ENCODE measurements around the gene LHPP.
A peak's percentile ranks its signal among the peaks of the same experiment; 100 is the strongest.

Gene LHPP

GRCh38 chr10:124521429-124521871, 59.8 kb downstream of the LHPP start:
- DNase-seq (ENCODE audit: low read depth), result no peak

DNA sequence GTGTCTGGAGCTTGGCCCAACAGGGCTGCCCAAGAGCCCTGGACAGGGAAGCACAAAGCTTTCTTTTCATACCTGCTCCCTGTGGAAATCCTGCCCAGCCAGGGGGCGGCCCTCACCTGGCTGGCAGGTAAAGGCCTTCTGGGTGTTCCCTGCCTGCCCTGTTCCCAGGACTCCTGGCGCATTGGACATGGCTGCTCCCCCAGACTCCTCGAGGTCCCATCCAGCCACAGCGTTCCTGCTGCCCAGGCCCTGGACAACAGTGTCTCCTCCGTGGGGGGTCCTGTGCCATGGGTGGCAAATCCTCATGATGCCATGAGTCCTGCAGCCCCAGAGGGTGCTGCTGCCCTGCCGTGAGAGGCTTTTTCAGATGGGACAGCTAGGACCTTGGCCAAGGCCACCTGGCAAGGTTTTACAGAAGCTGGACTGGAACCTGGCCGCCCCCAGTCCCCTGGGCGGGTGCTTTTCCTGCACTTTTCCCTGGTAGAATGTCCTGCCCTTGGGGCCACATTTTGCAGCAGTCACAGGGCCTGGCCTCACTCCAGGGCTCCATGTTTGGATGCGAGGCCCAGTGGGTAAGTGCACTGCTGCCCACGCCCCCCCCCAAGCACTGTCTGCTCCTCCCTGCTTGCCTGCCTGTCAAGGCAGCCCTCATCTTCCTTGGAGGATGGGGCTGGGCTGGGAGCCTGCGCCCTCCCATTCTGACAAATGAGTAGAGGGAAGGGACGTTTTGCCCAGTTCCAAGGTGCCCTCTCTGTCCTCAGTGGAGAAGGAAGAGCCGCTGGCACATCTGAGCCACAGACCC, 60.7 kb downstream of the LHPP start:
- no peak for DNase-seq (ENCODE audit: low read depth)

- DNase-seq (ENCODE audit: low read depth), result peak; percentile 27
These were observed 61.6 kb downstream of the LHPP start for GRCh38 chr10:124522933-124523871.

DNA sequence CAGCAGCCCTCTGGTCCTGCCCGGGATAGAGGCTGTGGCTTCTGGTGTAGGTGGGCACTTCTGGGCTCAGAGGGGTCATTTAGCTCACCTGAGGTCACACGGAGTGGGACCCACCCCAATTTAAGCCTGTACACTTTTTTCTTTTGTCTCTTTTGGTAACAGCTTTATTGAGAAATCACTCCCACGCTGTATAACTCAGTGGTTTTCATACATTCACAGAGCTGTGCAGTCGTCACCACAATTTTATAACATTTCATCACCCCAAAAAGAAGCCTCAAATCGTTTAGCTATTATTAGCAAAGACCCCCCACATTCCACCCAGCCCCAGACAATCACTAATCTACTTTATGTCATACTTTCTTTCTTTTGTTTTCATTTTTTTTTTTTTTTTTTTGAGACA, 62.3 kb downstream of the LHPP start:
- no peak for DNase-seq (ENCODE audit: low read depth)

GRCh38 chr10:124524991-124525653, 63.5 kb downstream of the LHPP start:
- DNase-seq (ENCODE audit: low read depth), result no peak

DNA sequence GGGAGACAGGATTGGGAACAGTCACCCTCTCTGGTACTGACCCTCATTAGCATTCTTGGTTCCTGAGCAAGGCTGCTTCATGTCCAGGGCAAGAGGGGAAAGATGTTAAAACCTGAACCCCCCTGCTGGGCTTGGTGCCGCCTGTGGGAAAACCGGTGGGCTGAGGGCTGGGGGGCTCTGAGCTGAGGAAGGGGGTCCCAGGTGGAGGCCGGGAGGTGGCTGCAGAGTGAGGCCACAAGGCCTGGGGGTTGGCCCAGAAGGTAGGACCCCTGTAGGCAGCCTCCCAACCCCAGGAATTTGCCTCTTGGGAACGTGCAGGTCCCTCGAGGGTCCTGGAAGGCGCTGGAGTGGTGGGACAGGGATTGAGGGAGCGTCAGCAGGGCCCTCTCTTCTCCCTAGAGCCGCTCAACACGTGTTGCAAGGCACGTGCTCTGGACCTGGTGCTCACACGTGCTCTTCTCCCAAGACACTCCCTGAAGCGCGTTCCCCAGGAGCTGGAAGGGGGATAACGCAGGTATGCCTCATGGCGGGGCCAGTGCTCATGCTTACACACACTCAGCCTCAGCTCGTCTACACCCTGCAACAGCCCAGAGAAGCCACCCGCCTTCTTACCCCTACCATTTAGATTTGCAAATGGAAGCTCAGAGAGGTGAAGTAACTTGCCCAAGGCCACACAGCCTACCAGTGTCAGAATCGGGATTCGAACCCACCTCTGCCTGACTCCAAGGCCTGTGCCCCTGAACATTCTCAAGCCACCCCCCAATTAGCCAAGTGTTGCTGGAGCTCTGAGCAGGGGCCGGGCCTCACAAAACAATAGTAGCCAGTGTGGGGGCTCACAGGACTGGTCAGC, 64.4 kb downstream of the LHPP start:
- DNase-seq (ENCODE audit: low read depth), result no peak

DNA sequence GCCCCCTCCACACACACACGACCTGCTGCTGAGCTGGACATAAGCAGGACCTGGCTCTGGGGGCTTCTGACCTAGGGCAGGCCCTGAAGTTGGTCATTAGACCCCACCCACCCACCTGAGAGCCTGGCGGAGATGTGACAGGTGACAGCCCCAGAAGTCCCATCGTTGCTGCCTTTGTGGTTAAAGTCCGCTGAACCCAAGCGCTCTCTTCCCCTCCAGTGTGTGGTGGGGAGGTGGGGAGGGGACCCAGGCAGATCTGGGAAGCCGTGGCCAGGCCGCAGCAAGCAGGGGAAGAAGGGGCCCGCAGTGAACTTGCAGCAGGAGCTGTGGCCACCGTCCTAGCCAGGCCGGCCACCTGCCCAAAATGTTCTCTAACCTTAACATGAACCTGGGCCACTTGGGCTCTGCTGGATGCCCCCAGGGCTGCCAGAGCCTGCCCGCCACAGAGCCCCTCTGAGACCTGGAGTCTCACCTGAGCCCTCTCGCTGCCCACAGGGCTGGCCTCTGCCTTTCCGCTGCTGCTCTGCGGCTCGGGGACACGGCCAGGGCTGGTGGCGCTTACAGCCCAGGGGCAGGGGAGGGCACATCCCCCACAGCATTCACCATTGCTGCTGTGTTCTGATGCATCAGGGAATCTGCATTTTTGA, 65.1 kb downstream of the LHPP start:
- no peak for DNase-seq (ENCODE audit: low read depth)

DNA sequence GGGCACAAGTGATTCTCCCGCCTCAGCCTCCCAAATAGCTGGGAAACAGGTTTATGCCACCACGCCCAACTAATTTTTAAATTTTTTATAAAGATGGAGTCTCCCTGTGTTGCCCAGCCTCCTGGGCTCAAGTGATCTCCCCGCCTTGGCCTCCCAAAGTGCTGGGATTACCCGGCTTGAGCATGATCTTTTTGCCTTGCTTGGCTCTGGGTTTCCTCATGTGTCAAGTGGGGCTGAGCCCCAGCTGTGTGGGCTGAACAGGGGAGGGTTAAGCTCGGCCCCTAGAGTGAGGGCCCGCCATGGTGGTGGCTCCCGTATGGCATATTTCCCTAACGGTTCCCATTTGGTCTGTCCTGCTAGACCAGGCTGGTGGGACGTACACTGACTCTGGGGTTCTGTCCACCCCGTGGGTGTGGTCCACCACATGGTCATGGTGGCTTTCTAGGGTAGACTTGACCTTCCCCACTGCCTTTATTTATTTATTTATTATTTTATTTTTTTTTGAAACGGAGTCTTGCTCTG, 66.3 kb downstream of the LHPP start:
- no peak for DNase-seq (ENCODE audit: low read depth)

GRCh38 chr10:124529661-124530214, 68.1 kb downstream of the LHPP start:
- no peak for DNase-seq (ENCODE audit: low read depth)

GRCh38 chr10:124530215-124530665, 68.6 kb downstream of the LHPP start:
- peak; percentile 76 for DNase-seq (ENCODE audit: low read depth)

- DNase-seq (ENCODE audit: low read depth), result no peak
These were observed 69.2 kb downstream of the LHPP start for GRCh38 chr10:124530816-124531215.

- DNase-seq (ENCODE audit: low read depth), result no peak
These were observed 70.6 kb downstream of the LHPP start for GRCh38 chr10:124532106-124532641.

GRCh38 chr10:124532788-124533187, 71.2 kb downstream of the LHPP start:
- no peak for DNase-seq (ENCODE audit: low read depth)

DNA sequence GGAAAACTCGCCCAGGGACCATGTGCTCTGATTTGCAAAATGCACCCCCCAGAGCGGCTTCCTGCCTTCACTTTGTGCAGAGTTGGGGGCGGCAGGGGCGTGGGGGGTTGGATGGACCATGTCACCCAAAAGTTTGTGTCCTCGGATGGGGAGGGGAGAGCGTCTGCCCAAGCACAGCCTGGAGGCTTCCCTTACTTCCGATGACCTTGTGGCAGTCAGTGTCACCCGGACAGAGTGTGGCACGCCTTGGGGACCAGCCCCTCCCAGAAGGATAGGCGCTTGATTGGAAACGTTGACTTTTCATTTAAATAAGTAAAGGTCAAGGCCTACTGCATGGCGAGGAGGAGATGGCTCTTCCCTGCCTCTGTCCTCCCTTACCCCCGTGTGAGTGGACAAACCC, 71.6 kb downstream of the LHPP start:
- no peak for DNase-seq (ENCODE audit: low read depth)

DNA sequence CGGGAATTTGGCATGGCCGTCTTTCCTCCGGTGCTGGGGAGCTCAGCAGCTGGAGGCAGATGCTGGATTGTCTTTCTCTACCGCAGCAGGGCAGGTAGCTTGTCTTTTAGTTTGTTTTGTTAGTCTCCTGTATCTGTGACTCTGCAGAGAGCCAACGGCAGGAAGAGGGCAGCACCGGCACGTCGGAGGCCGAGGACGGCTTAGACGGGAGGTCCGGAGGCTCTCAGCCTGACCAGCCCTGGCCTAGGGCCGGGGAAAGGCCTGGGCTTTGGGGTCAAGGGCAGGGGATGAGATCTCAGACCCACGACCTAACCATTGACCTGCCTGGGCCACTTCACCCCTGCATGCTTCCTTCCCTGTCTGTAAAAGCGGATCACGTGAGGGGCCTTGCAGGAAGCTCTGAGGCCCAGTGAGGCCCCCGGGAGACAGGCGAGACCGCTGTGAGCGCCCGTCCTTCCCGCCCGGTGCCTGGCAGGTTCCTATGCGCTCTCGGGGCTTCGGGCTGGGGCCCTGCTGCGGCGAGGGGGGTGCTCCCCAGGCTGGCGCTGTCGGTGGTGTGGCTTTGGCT, 72.7 kb downstream of the LHPP start:
- DNase-seq (ENCODE audit: low read depth), result peak; percentile 27

DNA sequence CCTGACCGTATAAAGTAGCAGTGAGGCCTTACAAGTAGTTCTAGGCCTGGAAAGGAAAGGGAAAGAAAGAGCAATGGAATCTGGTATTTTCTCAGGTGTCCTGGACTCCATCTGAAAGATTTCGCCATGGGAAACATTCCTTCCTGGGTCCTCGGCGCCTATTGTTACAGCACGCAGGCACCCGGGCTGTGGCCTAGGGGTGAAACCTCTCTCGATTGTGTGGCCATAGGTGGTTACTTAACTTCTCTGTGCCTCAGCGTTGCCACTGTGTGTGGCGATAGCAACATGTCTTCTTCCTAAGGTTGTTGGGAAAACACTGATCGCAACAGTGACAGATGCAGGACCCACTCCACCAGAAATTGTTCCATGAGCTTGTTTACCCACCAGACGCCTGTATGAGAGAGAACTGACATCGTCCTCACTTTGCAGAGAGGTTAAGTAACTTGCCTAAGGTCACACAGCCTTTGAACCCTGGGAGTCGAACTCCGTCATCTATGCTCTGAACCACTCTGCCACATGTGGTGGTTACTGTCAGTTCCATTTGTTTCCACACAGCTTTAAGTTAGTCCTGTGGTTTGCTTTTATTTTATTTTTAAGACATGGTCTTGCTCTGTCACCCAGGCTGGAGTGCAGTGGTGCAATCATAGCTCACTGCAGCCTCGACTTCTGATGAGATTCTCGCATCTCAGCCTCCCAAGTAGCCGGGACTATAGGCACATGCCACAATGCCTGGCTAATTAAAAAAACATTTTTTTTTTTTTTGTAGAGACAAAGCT, 73.4 kb downstream of the LHPP start:
- DNase-seq (ENCODE audit: low read depth), result no peak

- no peak for DNase-seq (ENCODE audit: low read depth)
These were observed 74.3 kb downstream of the LHPP start for GRCh38 chr10:124535731-124536495.

- DNase-seq (ENCODE audit: low read depth), result no peak
These were observed 75.0 kb downstream of the LHPP start for GRCh38 chr10:124536496-124537050.

Measured in iris pigment epithelial cell (primary cell).